ENCODE results near the gene WDR70.

Gene WDR70

GRCh38 chr5:37725185-37725584, 346.1 kb downstream of the WDR70 start:
- TF ChIP-seq, protein P1, sequence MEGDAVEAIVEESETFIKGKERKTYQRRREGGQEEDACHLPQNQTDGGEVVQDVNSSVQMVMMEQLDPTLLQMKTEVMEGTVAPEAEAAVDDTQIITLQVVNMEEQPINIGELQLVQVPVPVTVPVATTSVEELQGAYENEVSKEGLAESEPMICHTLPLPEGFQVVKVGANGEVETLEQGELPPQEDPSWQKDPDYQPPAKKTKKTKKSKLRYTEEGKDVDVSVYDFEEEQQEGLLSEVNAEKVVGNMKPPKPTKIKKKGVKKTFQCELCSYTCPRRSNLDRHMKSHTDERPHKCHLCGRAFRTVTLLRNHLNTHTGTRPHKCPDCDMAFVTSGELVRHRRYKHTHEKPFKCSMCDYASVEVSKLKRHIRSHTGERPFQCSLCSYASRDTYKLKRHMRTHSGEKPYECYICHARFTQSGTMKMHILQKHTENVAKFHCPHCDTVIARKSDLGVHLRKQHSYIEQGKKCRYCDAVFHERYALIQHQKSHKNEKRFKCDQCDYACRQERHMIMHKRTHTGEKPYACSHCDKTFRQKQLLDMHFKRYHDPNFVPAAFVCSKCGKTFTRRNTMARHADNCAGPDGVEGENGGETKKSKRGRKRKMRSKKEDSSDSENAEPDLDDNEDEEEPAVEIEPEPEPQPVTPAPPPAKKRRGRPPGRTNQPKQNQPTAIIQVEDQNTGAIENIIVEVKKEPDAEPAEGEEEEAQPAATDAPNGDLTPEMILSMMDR (IDR thresholded peaks at IDR 0.05; ENCODE audit: low read depth, low read length) = no peak
- H3K4me3 ChIP-seq (ENCODE audit: low read depth, low read length) = no peak overlapping the region

GRCh38 chr5:37727238-37727637, 348.1 kb downstream of the WDR70 start:
- TF ChIP-seq, protein P1 (IDR thresholded peaks at IDR 0.05; ENCODE audit: low read depth, low read length) = no peak

DNA sequence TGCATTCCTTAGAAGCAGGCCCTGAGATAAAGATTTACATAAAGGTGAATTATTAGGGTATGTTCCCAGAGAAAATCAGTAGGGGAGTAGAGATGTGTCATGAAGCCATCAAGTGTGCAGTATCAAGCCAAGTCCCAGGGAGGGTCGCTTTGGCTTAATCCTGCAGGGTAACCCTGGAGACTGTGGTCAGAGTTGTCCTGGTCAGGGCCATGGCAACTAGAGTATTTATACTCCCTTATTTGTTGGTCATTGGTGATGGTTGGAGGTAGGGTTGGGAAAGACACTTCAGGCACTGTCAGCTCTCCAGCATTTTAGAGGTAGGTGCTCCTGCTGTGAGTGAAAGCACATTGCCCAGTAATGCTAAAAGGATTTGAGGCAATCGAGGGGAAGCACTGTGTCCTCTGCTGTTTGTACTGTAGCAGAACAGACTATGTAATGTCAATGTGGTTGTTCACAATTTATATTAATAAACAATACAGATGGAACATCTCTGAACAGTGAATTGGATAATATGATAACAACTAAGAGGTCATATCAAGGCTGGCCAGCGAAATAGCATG, 351.9 kb downstream of the WDR70 start:
- TF ChIP-seq, protein P1 (IDR thresholded peaks at IDR 0.05; ENCODE audit: low read depth, low read length) = no peak
- no peak overlapping the region for H3K4me3 ChIP-seq (ENCODE audit: low read depth, low read length)

More at GRCh38 chr5:37727238-37727637, 348.1 kb downstream of the WDR70 start:
- H3K4me3 ChIP-seq (ENCODE audit: low read depth, low read length) = no peak overlapping the region

- TF ChIP-seq, protein P1 (IDR thresholded peaks at IDR 0.05; ENCODE audit: low read depth, low read length) = no peak
- H3K4me3 ChIP-seq (ENCODE audit: low read depth, low read length) = no peak overlapping the region
These were observed 355.0 kb downstream of the WDR70 start for GRCh38 chr5:37734114-37734513.

DNA sequence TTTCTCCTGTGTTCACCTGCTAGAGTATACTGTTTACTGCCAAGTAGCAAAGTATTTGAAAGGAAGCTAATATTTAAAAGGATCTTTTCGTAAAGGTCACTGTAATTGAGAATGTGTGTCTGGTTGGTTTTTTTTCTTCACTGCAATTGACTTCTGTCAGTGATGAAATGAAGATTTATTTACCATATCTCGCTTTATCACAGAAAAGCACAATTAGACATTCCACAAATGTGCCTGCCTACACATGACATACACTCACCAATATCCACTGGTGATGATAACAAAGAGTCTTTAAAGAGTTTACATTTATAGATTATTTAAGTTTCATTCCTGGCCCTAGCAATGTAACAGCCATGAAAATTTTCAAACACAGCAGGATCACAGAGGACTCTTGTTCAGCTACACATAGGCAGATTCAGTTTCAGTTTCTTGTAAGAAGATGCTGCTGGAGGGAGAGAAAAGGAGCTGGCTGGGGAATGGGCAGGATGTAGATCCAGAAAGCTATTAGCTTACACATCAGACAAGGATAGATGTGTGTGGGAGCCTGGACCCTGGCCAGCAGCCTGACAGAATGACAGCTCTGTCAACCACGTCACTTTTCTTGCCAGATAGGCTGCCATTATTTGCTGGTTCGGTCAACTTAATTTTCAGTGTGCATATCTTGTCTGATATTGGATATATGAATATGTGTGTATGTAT, 356.7 kb downstream of the WDR70 start:
- no peak overlapping the region for H3K4me3 ChIP-seq (ENCODE audit: low read depth, low read length)
- TF ChIP-seq, protein P1 (IDR thresholded peaks at IDR 0.05; ENCODE audit: low read depth, low read length) = no peak

DNA sequence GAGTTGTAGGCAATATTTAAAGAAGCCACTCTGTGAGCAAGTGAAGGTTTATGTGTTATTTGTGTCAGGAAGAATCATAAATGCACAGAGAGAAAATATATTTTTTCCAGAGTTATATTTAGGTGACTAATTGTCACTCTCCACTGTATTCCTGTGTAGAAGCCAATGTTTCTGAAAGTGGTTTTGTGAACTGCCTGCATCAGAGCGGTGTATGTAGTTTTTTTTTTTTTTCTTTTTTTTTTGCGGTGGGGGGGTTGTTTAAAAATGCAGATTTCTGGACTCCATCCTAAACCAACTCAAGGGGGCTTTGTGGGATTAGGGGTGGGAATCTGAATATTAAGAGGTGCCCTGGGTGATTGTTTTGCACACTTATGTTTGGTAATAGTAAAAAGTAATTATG, 357.3 kb downstream of the WDR70 start:
- TF ChIP-seq, protein P1 (IDR thresholded peaks at IDR 0.05; ENCODE audit: low read depth, low read length) = no peak
- no peak overlapping the region for H3K4me3 ChIP-seq (ENCODE audit: low read depth, low read length)

DNA sequence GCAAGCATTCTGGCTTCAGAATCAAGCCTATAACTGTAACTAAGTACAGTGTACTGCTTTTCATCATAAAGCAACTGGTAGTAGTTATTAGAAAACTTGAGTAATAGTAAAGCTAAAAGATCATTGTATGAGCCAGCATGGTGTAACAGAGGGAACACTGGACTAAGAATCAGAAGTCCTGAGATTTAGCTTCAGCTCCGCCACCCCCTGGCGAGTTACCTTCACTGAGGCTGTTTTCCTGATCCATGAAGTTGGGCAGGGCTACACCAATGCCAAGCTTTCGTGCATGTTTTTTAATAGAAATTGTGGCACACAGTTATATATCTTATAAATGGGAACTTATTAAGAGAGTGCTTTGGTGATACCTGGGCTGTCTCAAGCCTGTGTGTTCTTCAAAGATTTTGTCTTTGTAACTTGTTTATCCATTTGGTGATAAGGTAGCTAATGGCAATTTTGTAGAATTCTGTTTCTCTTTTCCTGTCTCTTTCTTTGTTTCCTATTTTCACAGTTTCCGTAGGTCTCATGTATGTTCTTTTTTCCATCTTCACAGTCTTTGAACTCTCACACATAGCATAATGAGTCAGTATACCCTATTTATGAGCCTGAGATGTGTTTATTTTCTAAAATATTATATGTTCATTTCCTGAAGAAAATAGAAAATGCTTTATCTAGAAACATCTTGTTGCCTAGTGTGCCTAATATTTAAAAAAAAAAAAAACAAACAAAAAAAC, 358.4 kb downstream of the WDR70 start:
- no peak overlapping the region for H3K4me3 ChIP-seq (ENCODE audit: low read depth, low read length)
- TF ChIP-seq, protein P1 (IDR thresholded peaks at IDR 0.05; ENCODE audit: low read depth, low read length) = no peak
